ENCODE measurements around the gene RYR2. TPM values are rescaled to one million over a fixed set of nuclear protein-coding genes. Genes with fewer than 3 reads are reported as not detected.

RYR2 gene
- total RNA-seq, 1 donor from 2014 or later: 0.90 TPM

GRCh38 chr1:237103021-237103420 is 61.0 kb downstream of the RYR2 start:
- H3K36me3 Mint-ChIP-seq: no peaks in the 10 kb centered on the region
- Histone ChIP-seq H3K27ac (no peak overlapping the region), H3K79me2 (ENCODE audit: low read depth) (no peaks in the 10 kb centered on the region), H3F3A (ENCODE audit: low read depth) (peaks cover 3% of the 10 kb centered on the region), H3K4me1 (peaks cover 8% of the 10 kb centered on the region), H3K4me3 (no peak overlapping the region), H3K4me2 (no peak overlapping the region), H2AFZ (replicated peaks) (no peak overlapping the region), H3K27me3 (no peaks in the 10 kb centered on the region), H3K9me3 (ENCODE audit: low read depth) (no peaks in the 10 kb centered on the region), H3K36me3 (no peaks in the 10 kb centered on the region), H4K20me1 (ENCODE audit: low read depth) (no peaks in the 10 kb centered on the region), H3K9ac (no peak overlapping the region)
- H3K27ac Mint-ChIP-seq: no peak overlapping the region
- no peak for DNase-seq (ENCODE audit: low spot score)
- H3K27me3 Mint-ChIP-seq (ENCODE audit: insufficient read depth, low read depth): peaks cover 5% of the 10 kb centered on the region
- no peak overlapping the region for H3K4me3 Mint-ChIP-seq
- peaks cover 4% of the 10 kb centered on the region for H3K9me3 Mint-ChIP-seq
- peaks cover 6% of the 10 kb centered on the region for H3K4me1 Mint-ChIP-seq
- no peak for TF ChIP-seq EZH2 (IDR thresholded peaks at IDR 0.05)
- TF ChIP-seq CTCF (IDR thresholded peaks at IDR 0.05): no peak
- TF ChIP-seq EZH2phosphoT487 (IDR thresholded peaks at IDR 0.05): no peak

GRCh38 chr1:237104096-237104495 is 62.1 kb downstream of the RYR2 start:
- Histone ChIP-seq H3K27me3 (no peaks in the 10 kb centered on the region), H3K4me1 (peaks cover 16% of the 10 kb centered on the region), H4K20me1 (ENCODE audit: low read depth) (no peaks in the 10 kb centered on the region), H3F3A (ENCODE audit: low read depth) (peaks cover 10% of the 10 kb centered on the region), H3K4me3 (no peak overlapping the region), H3K9ac (no peak overlapping the region), H2AFZ (replicated peaks) (no peak overlapping the region), H3K36me3 (no peaks in the 10 kb centered on the region), H3K79me2 (ENCODE audit: low read depth) (no peaks in the 10 kb centered on the region), H3K9me3 (ENCODE audit: low read depth) (no peaks in the 10 kb centered on the region), H3K27ac (no peak overlapping the region), H3K4me2 (no peak overlapping the region)
- H3K36me3 Mint-ChIP-seq: no peaks in the 10 kb centered on the region
- TF ChIP-seq CTCF (IDR thresholded peaks at IDR 0.05) (no peak), EZH2 (IDR thresholded peaks at IDR 0.05) (no peak), EZH2phosphoT487 (IDR thresholded peaks at IDR 0.05) (no peak)
- H3K4me3 Mint-ChIP-seq: no peak overlapping the region
- no peak for DNase-seq (ENCODE audit: low spot score)
- H3K27ac Mint-ChIP-seq: no peak overlapping the region
- H3K9me3 Mint-ChIP-seq: peaks cover 4% of the 10 kb centered on the region
- H3K4me1 Mint-ChIP-seq: peaks cover 12% of the 10 kb centered on the region
- peaks cover 5% of the 10 kb centered on the region for H3K27me3 Mint-ChIP-seq (ENCODE audit: insufficient read depth, low read depth)

- Histone ChIP-seq H3F3A (ENCODE audit: low read depth) (peaks cover 10% of the 10 kb centered on the region), H3K4me1 (peaks cover 16% of the 10 kb centered on the region), H3K79me2 (ENCODE audit: low read depth) (no peaks in the 10 kb centered on the region), H4K20me1 (ENCODE audit: low read depth) (no peaks in the 10 kb centered on the region), H3K27me3 (no peaks in the 10 kb centered on the region), H2AFZ (replicated peaks) (no peak overlapping the region), H3K9me3 (ENCODE audit: low read depth) (no peaks in the 10 kb centered on the region), H3K9ac (no peak overlapping the region), H3K4me2 (no peak overlapping the region), H3K36me3 (no peaks in the 10 kb centered on the region), H3K4me3 (no peak overlapping the region), H3K27ac (no peak overlapping the region)
- TF ChIP-seq EZH2phosphoT487 (IDR thresholded peaks at IDR 0.05) (no peak), CTCF (IDR thresholded peaks at IDR 0.05) (no peak)
- Mint-ChIP-seq H3K4me1 (peaks cover 12% of the 10 kb centered on the region), H3K9me3 (peaks cover 4% of the 10 kb centered on the region), H3K27me3 (ENCODE audit: insufficient read depth, low read depth) (peaks cover 5% of the 10 kb centered on the region), H3K27ac (peak overlapping the region; percentile 63), H3K36me3 (no peaks in the 10 kb centered on the region), H3K4me3 (no peak overlapping the region)
- no peak for DNase-seq (ENCODE audit: low spot score)
Observed at GRCh38 chr1:237105826-237106225, 63.8 kb downstream of the RYR2 start.
